RCC 7860 (cell line): ENCODE measurements around the gene CDKL4.
"Not testable (repeated sequence)": the region's sequence is repeated elsewhere in the genome, so short reads cannot be mapped to it uniquely, and the experiment has no call there.

Source experiments
- DNase-seq: peaks from one replicate; pipeline ENCODE4 v3.0.0-alpha.2; 2015; ENCODE audit warnings: low spot score
- FAIRE-seq: peaks from 2 replicates; lab custom pipeline; 2012; peaks lifted over from hg19 to GRCh38; lab: Jason Lieb, UNC

Gene CDKL4

GRCh38 chr2:39243469-39244123 is at the start of gene CDKL4:
Gene CDKL4, minus strand, starts transcription at chr2:39243970.
- no peak for FAIRE-seq
- no peak for DNase-seq

DNA sequence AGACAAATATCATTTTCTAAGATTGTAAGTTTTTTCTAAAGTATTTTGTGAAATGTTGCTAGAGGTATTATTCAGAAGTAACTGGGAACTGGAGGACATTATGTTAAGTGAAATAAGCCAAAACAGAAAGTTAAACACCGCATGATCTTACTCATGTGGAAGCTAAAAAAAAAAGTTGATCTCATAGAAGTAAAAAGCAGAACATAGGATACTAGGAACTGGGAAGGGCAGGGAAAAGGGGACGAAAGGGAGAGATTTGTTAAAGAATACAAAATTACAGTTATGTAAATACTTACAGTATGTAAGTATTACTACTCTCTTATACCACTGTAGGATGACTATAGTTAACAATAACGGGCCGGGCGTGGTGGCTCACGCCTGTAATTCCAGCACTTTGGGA is 46.7 kb upstream of the CDKL4 start:
- FAIRE-seq (no peak), DNase-seq (no peak)

- no peak for FAIRE-seq
- no peak for DNase-seq
Measured at GRCh38 chr2:39289609-39290008, 45.8 kb upstream of the CDKL4 start.

- DNase-seq = no peak
- no peak for FAIRE-seq
Measured at GRCh38 chr2:39283561-39283960, 39.8 kb upstream of the CDKL4 start.

- no peak for DNase-seq
- no peak for FAIRE-seq
Measured at GRCh38 chr2:39281391-39281790, 37.6 kb upstream of the CDKL4 start.

DNA sequence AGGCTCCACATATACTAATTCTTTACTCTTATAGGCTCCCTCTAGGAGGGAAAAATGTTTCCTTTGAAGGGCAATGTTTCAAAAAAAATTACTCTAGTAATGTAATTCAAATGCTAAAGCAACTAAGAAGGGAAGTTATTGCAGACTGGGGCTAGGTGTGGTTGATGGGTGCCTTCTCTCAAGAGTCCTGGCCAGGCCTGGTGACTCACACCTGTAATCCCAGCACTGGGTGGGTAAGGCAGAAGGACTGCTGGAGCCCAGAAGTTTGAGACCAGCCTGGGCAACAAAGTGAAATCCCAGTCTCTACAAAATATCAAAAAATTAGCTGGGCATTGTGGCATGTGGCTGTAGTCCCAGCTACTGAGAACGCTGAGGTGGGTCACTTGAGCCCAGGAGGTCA is 31.2 kb upstream of the CDKL4 start:
- no peak for FAIRE-seq
- DNase-seq = no peak

GRCh38 chr2:39269941-39270340 is 26.2 kb upstream of the CDKL4 start:
- FAIRE-seq (no peak), DNase-seq (no peak)

DNA sequence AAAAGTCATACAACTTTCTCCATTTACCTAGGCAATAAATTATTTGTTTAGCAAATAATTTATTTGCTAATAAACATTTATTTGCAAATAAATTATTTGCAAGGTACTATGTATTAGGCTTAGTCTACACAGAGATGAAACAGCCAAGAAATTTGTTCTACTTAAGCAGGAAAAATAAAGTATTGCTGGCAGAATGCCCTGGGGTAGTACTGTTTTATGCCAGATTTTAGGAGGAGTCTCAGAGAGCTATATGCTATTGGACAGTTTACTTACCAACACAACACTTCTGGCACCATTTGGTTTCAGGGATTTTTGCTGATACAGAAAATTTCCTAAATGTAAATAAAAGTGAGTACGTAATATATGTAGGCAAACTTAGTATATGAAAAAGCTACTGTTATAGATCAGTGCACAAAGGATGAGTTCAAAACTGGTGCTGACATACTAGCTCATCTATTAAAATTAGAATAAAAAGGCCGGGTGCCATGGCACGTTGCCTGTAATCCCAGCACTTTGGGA is 23.2 kb upstream of the CDKL4 start:
- DNase-seq = no peak
- FAIRE-seq = no peak

DNA sequence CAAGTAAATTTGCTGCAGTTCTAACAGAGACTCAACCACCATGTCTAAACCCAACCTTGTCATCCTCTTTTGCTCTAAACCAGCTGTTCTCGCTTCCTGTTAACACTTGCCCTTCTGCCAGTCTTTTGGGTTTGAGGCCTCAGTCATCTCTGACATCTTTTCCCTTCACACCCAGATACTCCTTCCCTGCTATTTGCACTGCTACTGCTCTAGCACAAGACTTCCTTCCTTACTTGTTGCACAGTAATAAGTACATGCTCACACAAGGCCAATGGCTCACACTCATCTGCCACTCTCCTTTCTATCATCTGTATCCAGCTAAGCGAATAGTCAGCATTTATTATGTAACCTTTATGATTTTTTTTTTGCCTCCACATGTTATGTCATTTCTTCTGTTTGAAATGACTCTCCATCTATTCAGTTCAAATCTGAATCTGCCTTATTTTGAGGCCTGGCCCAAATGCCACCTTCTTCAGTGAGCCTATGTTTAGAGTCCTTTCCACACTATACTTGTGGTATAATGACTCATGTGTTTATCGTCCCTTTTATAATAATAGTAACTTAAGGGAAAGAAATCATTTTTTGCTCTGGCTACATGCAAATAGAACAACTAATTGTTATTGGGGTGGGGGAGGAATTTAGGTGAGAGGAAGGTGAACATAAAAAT is 22.5 kb upstream of the CDKL4 start:
- FAIRE-seq (no peak), DNase-seq (no peak)

DNA sequence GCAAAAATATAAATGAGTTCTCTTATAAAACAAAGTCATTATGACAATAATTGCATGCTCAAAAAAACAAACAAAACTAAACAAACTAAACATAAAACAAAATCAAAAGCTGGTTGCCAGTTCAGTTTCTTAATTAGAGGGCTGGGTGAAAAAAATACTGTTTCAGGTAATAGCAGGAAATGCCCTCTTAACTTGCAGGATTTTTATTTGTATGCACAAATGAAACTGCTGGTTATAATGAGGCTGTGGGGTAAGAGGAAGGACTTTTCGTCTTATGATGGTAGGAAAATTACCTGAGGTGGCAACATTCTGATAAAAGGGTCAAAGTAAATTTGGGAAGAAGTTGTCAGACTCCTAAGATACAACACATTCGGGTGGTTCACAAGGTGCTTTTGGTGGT is 21.5 kb upstream of the CDKL4 start:
- DNase-seq (no peak), FAIRE-seq (no peak)

GRCh38 chr2:39264733-39265132 is 21.0 kb upstream of the CDKL4 start:
- DNase-seq = no peak
- no peak for FAIRE-seq

DNA sequence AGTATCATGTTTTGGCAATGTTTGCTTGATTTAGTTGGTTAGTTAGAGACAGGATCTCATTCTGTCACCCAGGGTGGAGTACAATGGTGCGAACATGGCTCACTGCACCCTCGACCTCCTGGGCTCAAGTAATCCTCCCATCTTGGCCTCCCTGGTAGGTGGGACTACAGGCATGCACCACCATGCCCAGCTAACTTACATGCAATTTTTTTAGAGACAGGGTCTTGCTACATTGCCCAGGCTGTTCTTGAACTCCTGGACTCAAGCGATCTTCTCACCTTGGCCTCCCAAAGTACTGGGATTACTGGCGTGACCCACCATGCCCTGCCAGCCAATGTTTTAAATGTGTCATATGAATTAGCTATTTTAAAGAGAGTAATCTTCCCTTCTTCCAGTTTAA is 16.3 kb upstream of the CDKL4 start:
- FAIRE-seq = no peak

DNA sequence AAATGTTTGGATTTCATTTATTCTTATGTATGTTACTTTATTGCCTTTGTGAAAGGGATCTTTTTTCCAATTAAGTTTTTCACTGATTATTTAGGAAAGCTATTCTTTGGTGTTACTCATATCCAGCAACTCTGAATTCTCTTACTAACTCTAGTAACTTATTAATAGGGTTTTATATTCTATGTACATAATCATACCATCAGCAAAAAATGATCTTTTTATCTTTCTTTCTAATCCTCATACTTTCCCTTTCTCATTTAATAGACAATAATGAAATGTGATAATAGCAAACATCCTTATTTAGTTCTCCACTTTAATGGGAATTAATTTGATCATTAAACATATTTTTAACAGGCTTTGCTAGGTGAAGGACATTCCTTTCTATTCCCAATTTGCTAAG is 12.3 kb upstream of the CDKL4 start:
- FAIRE-seq (peak; percentile 58), DNase-seq (no peak)

More for the DNA sequence above, 16.3 kb upstream of the CDKL4 start:
- no peak for DNase-seq

- no peak for FAIRE-seq
Measured at GRCh38 chr2:39252888-39253518, 9.2 kb upstream of the CDKL4 start.

DNA sequence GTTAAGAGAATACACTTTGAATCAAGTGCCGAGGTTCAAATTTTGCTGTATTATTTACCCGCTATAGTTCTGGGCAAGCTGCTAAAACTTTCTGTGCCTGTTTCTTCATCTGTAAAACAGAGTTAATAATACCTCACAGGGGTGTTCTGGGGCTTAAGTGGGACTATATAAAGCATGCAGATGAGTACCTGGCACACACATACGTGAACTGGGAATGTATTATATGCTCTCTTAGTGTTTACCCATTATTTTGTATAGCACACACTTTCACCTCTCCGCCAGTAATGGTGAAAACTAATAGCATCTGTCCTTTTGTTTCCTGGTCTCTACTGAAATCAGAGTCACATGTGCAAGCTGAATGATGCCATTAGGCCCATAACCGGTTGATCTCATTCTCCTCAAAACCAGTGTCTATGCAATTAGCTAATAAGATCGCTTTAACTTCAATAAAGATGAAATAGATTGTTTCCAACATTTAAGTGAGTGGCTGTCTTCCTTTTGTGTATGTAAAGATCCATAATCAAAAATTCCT is 3.8 kb upstream of the CDKL4 start:
- no peak for DNase-seq
- FAIRE-seq = no peak

More at GRCh38 chr2:39252888-39253518, 9.2 kb upstream of the CDKL4 start:
- no peak for DNase-seq

GRCh38 chr2:39246382-39246980 is 2.7 kb upstream of the CDKL4 start:
- FAIRE-seq (no peak), DNase-seq (no peak)

GRCh38 chr2:39244963-39245625 is 1.3 kb upstream of the CDKL4 start:
- DNase-seq, FAIRE-seq: not testable (repeated sequence)

- DNase-seq, FAIRE-seq: not testable (repeated sequence)
Measured at GRCh38 chr2:39244241-39244862, 582 bp upstream of the CDKL4 start.

- no peak for FAIRE-seq
- no peak for DNase-seq
Measured at GRCh38 chr2:39241588-39241987, 2.2 kb downstream of the CDKL4 start.

DNA sequence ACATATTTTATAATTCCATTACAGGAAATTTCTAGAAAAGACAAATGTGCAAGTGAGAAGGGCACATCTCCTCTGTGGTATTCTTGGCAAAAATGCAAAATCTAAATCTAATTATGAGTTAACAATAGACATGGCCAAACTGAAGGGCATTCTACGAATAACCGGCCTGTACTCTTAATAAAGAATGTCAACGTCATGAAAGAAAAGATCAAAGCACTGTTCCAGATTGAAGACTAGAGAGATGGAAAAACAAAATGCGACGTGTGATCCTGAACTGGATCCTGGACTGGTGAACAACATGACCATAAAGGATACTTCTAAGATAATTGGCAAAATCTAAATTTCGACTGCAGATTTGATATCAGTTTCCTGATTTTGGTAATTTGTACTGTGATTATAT is 3.0 kb downstream of the CDKL4 start:
- DNase-seq (no peak), FAIRE-seq (no peak)
